ENCODE measurements around the gene KRTAP5-7.

The KRTAP5-7 gene

DNA sequence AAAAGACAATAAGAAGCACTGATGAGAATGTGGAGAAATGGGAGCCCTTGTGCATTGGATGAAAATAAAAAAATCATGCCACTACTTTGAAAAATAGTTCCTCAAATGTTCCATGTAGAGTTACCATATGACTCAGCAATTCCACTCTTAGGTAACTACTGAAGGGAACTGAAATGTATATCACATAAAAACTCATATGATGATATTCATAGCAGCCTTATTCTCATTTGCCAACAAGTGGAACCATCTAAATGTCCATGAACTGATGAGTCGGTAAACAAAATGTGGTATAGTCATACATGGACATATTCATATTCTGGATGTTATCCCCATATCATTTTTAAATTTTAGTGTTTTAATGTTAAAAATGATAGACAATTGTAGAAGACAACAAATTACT lies 24.6 kb downstream of the KRTAP5-7 start:
- Histone ChIP-seq H3K9ac (ENCODE audit: low read length) (no peak overlapping the region), H4K20me1 (ENCODE audit: low read depth, low read length) (no peaks in the 10 kb centered on the region), H3K27me3 (ENCODE audit: low read length) (no peaks in the 10 kb centered on the region), H3K4me3 (ENCODE audit: insufficient read depth, low read length, poor library complexity, severe bottlenecking) (no peak overlapping the region), H3K27ac (ENCODE audit: low read depth, low read length) (no peak overlapping the region), H3K9me2 (replicated peaks; ENCODE audit: insufficient read depth, low read length) (no peaks in the 10 kb centered on the region), H3K36me3 (ENCODE audit: low read length) (no peaks in the 10 kb centered on the region), H3K9me3 (ENCODE audit: insufficient read depth, low read length) (no peaks in the 10 kb centered on the region), H3F3A (ENCODE audit: insufficient read depth) (no peaks in the 10 kb centered on the region), H2AFZ (ENCODE audit: low read depth, low read length, severe bottlenecking) (no peak overlapping the region), H3K79me2 (ENCODE audit: insufficient read depth, low read length) (no peaks in the 10 kb centered on the region), H3K4me2 (ENCODE audit: low read depth, low read length, poor library complexity, severe bottlenecking) (no peak overlapping the region)
- no peak for TF ChIP-seq CTCF (IDR thresholded peaks at IDR 0.05; ENCODE audit: insufficient read depth, low read length, poor library complexity, severe bottlenecking)
- no peak for TF ChIP-seq EZH2phosphoT487 (conservative IDR thresholded peaks at IDR 0.05; ENCODE audit: low read length)

DNA sequence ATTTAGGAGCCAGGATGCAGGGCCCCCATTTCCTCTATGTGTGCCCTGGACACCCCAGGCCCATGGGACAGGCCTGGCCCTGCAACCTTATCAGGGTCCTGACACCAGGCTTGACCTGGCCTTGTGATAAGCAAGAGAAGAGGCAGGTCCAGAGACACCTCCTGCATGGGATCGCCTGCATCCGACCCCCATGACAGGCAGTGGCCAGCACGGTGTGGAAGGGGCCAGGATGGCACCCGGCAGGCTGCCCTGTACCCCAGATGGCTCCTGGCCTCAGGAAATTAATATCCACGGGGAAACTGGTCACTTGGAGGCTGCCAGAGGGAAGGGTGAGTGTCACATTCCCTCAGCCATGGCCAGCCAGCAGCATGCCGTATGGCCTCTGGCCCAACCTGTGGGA lies 27.9 kb downstream of the KRTAP5-7 start:
- TF ChIP-seq CTCF (IDR thresholded peaks at IDR 0.05; ENCODE audit: insufficient read depth, low read length, poor library complexity, severe bottlenecking): no peak
- Histone ChIP-seq H4K20me1 (ENCODE audit: low read depth, low read length) (no peaks in the 10 kb centered on the region), H3K27me3 (ENCODE audit: low read length) (no peaks in the 10 kb centered on the region), H3K79me2 (ENCODE audit: insufficient read depth, low read length) (no peaks in the 10 kb centered on the region), H3K36me3 (ENCODE audit: low read length) (no peaks in the 10 kb centered on the region), H3K4me2 (ENCODE audit: low read depth, low read length, poor library complexity, severe bottlenecking) (no peak overlapping the region), H3K9me3 (ENCODE audit: insufficient read depth, low read length) (no peaks in the 10 kb centered on the region), H3K9me2 (replicated peaks; ENCODE audit: insufficient read depth, low read length) (no peaks in the 10 kb centered on the region), H3K9ac (ENCODE audit: low read length) (no peak overlapping the region), H3K27ac (ENCODE audit: low read depth, low read length) (no peak overlapping the region), H2AFZ (ENCODE audit: low read depth, low read length, severe bottlenecking) (no peak overlapping the region), H3K4me3 (ENCODE audit: insufficient read depth, low read length, poor library complexity, severe bottlenecking) (no peak overlapping the region), H3F3A (ENCODE audit: insufficient read depth) (no peaks in the 10 kb centered on the region)

GRCh38 chr11:71555508-71555907 lies 28.4 kb downstream of the KRTAP5-7 start:
- Histone ChIP-seq H3F3A (ENCODE audit: insufficient read depth) (no peaks in the 10 kb centered on the region), H2AFZ (ENCODE audit: low read depth, low read length, severe bottlenecking) (no peak overlapping the region), H4K20me1 (ENCODE audit: low read depth, low read length) (no peaks in the 10 kb centered on the region), H3K27me3 (ENCODE audit: low read length) (no peaks in the 10 kb centered on the region), H3K9ac (ENCODE audit: low read length) (no peak overlapping the region), H3K4me3 (ENCODE audit: insufficient read depth, low read length, poor library complexity, severe bottlenecking) (no peak overlapping the region), H3K79me2 (ENCODE audit: insufficient read depth, low read length) (no peaks in the 10 kb centered on the region), H3K9me3 (ENCODE audit: insufficient read depth, low read length) (no peaks in the 10 kb centered on the region), H3K9me2 (replicated peaks; ENCODE audit: insufficient read depth, low read length) (no peaks in the 10 kb centered on the region), H3K27ac (ENCODE audit: low read depth, low read length) (no peak overlapping the region), H3K36me3 (ENCODE audit: low read length) (no peaks in the 10 kb centered on the region), H3K4me2 (ENCODE audit: low read depth, low read length, poor library complexity, severe bottlenecking) (no peak overlapping the region)
- TF ChIP-seq CTCF (IDR thresholded peaks at IDR 0.05; ENCODE audit: insufficient read depth, low read length, poor library complexity, severe bottlenecking) (no peak), EZH2phosphoT487 (conservative IDR thresholded peaks at IDR 0.05; ENCODE audit: low read length) (no peak)

DNA sequence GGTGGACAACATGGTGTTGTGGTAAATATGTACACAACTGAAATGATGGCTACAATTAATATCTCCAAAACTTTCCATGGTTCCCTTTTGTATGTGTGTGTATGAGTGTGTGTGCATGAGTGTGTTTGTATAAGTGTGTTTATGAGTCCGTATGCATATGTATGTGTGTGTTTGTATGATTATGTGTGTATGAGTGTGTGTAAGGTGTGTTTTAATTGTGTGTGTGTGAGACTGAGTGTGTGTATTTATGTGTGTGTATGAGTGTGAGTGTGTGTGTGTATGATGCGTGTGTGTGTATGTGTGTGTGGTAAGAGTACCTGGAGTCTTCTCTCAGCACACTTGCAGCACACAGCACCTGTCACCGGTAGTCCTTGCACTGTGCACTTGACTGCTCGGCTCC lies 29.0 kb downstream of the KRTAP5-7 start:
- no peak overlapping the region for H3K4me2 ChIP-seq (ENCODE audit: low read depth, low read length, poor library complexity, severe bottlenecking)
- H3K9me2 ChIP-seq (replicated peaks; ENCODE audit: insufficient read depth, low read length): no peaks in the 10 kb centered on the region
- no peak overlapping the region for H2AFZ ChIP-seq (ENCODE audit: low read depth, low read length, severe bottlenecking)
- H3K9me3 ChIP-seq (ENCODE audit: insufficient read depth, low read length): no peaks in the 10 kb centered on the region
- no peaks in the 10 kb centered on the region for H3F3A ChIP-seq (ENCODE audit: insufficient read depth)
- TF ChIP-seq CTCF (IDR thresholded peaks at IDR 0.05; ENCODE audit: insufficient read depth, low read length, poor library complexity, severe bottlenecking) (no peak), EZH2phosphoT487 (conservative IDR thresholded peaks at IDR 0.05; ENCODE audit: low read length) (no peak)
- H3K9ac ChIP-seq (ENCODE audit: low read length): no peak overlapping the region
- no peak overlapping the region for H3K27ac ChIP-seq (ENCODE audit: low read depth, low read length)
- no peaks in the 10 kb centered on the region for H4K20me1 ChIP-seq (ENCODE audit: low read depth, low read length)
- no peaks in the 10 kb centered on the region for H3K79me2 ChIP-seq (ENCODE audit: insufficient read depth, low read length)
- H3K27me3 ChIP-seq (ENCODE audit: low read length): no peaks in the 10 kb centered on the region
- no peaks in the 10 kb centered on the region for H3K36me3 ChIP-seq (ENCODE audit: low read length)
- H3K4me3 ChIP-seq (ENCODE audit: insufficient read depth, low read length, poor library complexity, severe bottlenecking): no peak overlapping the region
